ENCODE results near the gene NSD1.
"Not testable (repeated sequence)": the region's sequence is repeated elsewhere in the genome, so short reads cannot be mapped to it uniquely, and the experiment has no call there.

NSD1 gene

GRCh38 chr5:177123789-177124485 is 9.6 kb upstream of the NSD1 start:
- DNase-seq, result no peak

GRCh38 chr5:177124486-177124991 is 9.0 kb upstream of the NSD1 start:
- DNase-seq, result no peak

GRCh38 chr5:177126771-177127170 is 6.8 kb upstream of the NSD1 start:
- no peak for DNase-seq

- DNase-seq, result no peak
Observed at GRCh38 chr5:177128551-177128981, 5.0 kb upstream of the NSD1 start.

- DNase-seq, result no peak
Observed at GRCh38 chr5:177130211-177131018, 3.2 kb upstream of the NSD1 start.

- no peak for DNase-seq
Observed at GRCh38 chr5:177131019-177131320, 2.6 kb upstream of the NSD1 start.

- DNase-seq, result peak in 1 of 51 donors; percentile 29
Observed at GRCh38 chr5:177131352-177132135, 2.0 kb upstream of the NSD1 start.

- DNase-seq, result peak in 37 of 51 donors; percentile 17 to 93 (median 61)
Observed at GRCh38 chr5:177132136-177133095, 1.2 kb upstream of the NSD1 start.

GRCh38 chr5:177133853-177134696 is 502 bp downstream of the NSD1 start:
- peak in 38 of 51 donors; percentile 12 to 78 (median 52) for DNase-seq

GRCh38 chr5:177134697-177135225 is 1.2 kb downstream of the NSD1 start:
- DNase-seq, result peak in 1 of 51 donors; percentile 36

GRCh38 chr5:177140312-177140711 is 6.7 kb downstream of the NSD1 start:
- no peak for DNase-seq

GRCh38 chr5:177141496-177141895 is 7.9 kb downstream of the NSD1 start:
- DNase-seq, result no peak

- DNase-seq, result no peak
Observed at GRCh38 chr5:177142098-177142611, 8.6 kb downstream of the NSD1 start.

- DNase-seq, result no peak
Observed at GRCh38 chr5:177142778-177143177, 9.2 kb downstream of the NSD1 start.

GRCh38 chr5:177146891-177147638 is 13.5 kb downstream of the NSD1 start:
- no peak for DNase-seq

GRCh38 chr5:177150061-177150460 is 16.5 kb downstream of the NSD1 start:
- not testable (repeated sequence) for DNase-seq

- no peak for DNase-seq
Observed at GRCh38 chr5:177154003-177154643, 20.6 kb downstream of the NSD1 start.

GRCh38 chr5:177162379-177162778 is 28.8 kb downstream of the NSD1 start:
- DNase-seq, result no peak

Data from hypothalamus (tissue), 51 donors.